Neuron (in vitro differentiated cells): Measurements from ENCODE around the gene SLC17A2.

ENCODE experiments used
- H2AFZ ChIP-seq: one replicate; pipeline ENCODE4 v1.6.1; 2013; ENCODE audit warnings: low read depth, mild to moderate bottlenecking, inconsistent platforms, low read length, moderate library complexity
- H3K27me3 ChIP-seq: one replicate; pipeline ENCODE4 v1.6.1; 2013; ENCODE audit warnings: low read length; ENCODE audit not compliant: insufficient read depth
- H3K36me3 ChIP-seq: one replicate; pipeline ENCODE4 v1.6.1; 2013; ENCODE audit warnings: low read length; ENCODE audit not compliant: insufficient read depth
- H3K4me1 ChIP-seq: one replicate; pipeline ENCODE4 v1.6.1; 2013; ENCODE audit warnings: low read length; ENCODE audit not compliant: insufficient read depth
- H3K4me3 ChIP-seq: 2 replicates; pipeline ENCODE4 v1.5.1; 2013; ENCODE audit warnings: mild to moderate bottlenecking, low read length, moderate library complexity
- H3K9me3 ChIP-seq: one replicate; pipeline ENCODE4 v1.6.1; 2013; ENCODE audit warnings: low read length

SLC17A2 gene

GRCh38 chr6:25880601-25881000 lies 49.9 kb downstream of the SLC17A2 start:
- H3K4me1 ChIP-seq, result no peaks in the 10 kb centered on the region
- H3K27me3 ChIP-seq, result no peaks in the 10 kb centered on the region

GRCh38 chr6:25878721-25879322 lies 51.7 kb downstream of the SLC17A2 start:
- H3K36me3 ChIP-seq, result no peaks in the 10 kb centered on the region
- no peaks in the 10 kb centered on the region for H3K9me3 ChIP-seq

More at GRCh38 chr6:25880601-25881000, 49.9 kb downstream of the SLC17A2 start:
- Histone ChIP-seq H3K4me3 (no peak overlapping the region), H2AFZ (no peak overlapping the region), H3K36me3 (no peaks in the 10 kb centered on the region), H3K9me3 (no peaks in the 10 kb centered on the region)

GRCh38 chr6:25875926-25876602 lies 54.4 kb downstream of the SLC17A2 start:
- H3K4me1 ChIP-seq, result no peaks in the 10 kb centered on the region
- no peaks in the 10 kb centered on the region for H3K9me3 ChIP-seq
- H2AFZ ChIP-seq, result no peak overlapping the region
- H3K27me3 ChIP-seq, result no peaks in the 10 kb centered on the region
- H3K36me3 ChIP-seq, result no peaks in the 10 kb centered on the region
- H3K4me3 ChIP-seq, result no peak overlapping the region

More at GRCh38 chr6:25878721-25879322, 51.7 kb downstream of the SLC17A2 start:
- Histone ChIP-seq H3K4me1 (no peaks in the 10 kb centered on the region), H3K27me3 (no peaks in the 10 kb centered on the region), H2AFZ (no peak overlapping the region), H3K4me3 (no peak overlapping the region)

GRCh38 chr6:25875563-25875905 lies 55.0 kb downstream of the SLC17A2 start:
- H3K4me3 ChIP-seq, result no peak overlapping the region
- no peaks in the 10 kb centered on the region for H3K27me3 ChIP-seq
- H2AFZ ChIP-seq, result no peak overlapping the region
- H3K36me3 ChIP-seq, result no peaks in the 10 kb centered on the region
- no peaks in the 10 kb centered on the region for H3K4me1 ChIP-seq
- no peaks in the 10 kb centered on the region for H3K9me3 ChIP-seq

GRCh38 chr6:25874822-25875562 lies 55.5 kb downstream of the SLC17A2 start:
- no peaks in the 10 kb centered on the region for H3K4me1 ChIP-seq
- no peaks in the 10 kb centered on the region for H3K27me3 ChIP-seq
- no peaks in the 10 kb centered on the region for H3K9me3 ChIP-seq
- H2AFZ ChIP-seq, result no peak overlapping the region
- no peak overlapping the region for H3K4me3 ChIP-seq
- H3K36me3 ChIP-seq, result no peaks in the 10 kb centered on the region

- Histone ChIP-seq H3K4me1 (no peaks in the 10 kb centered on the region), H3K9me3 (no peaks in the 10 kb centered on the region), H3K27me3 (no peaks in the 10 kb centered on the region), H3K36me3 (no peaks in the 10 kb centered on the region), H2AFZ (no peak within 1 kb of the TSS), H3K4me3 (no peak within 1 kb of the TSS)
Observed at GRCh38 chr6:25874118-25874517, 56.4 kb downstream of the SLC17A2 start, which contains the start of gene SLC17A3. TSS of gene SLC17A3 (minus strand) at chr6:25874243. CDS start at chr6:25868387, 5,856 bp downstream.

GRCh38 chr6:25872814-25873213 lies 57.7 kb downstream of the SLC17A2 start:
- H2AFZ ChIP-seq, result no peak overlapping the region
- no peaks in the 10 kb centered on the region for H3K9me3 ChIP-seq
- no peaks in the 10 kb centered on the region for H3K4me1 ChIP-seq
- H3K27me3 ChIP-seq, result no peaks in the 10 kb centered on the region
- no peaks in the 10 kb centered on the region for H3K36me3 ChIP-seq
- H3K4me3 ChIP-seq, result no peak overlapping the region

- no peaks in the 10 kb centered on the region for H3K4me1 ChIP-seq
- no peaks in the 10 kb centered on the region for H3K9me3 ChIP-seq
- H3K27me3 ChIP-seq, result no peaks in the 10 kb centered on the region
- no peaks in the 10 kb centered on the region for H3K36me3 ChIP-seq
- H3K4me3 ChIP-seq, result no peak overlapping the region
- H2AFZ ChIP-seq, result no peak overlapping the region
Observed at GRCh38 chr6:25869840-25870239, 60.7 kb downstream of the SLC17A2 start.

GRCh38 chr6:25868436-25869183 lies 61.9 kb downstream of the SLC17A2 start:
- H3K9me3 ChIP-seq, result no peaks in the 10 kb centered on the region
- no peaks in the 10 kb centered on the region for H3K36me3 ChIP-seq
- H3K4me3 ChIP-seq, result no peak overlapping the region
- no peaks in the 10 kb centered on the region for H3K27me3 ChIP-seq
- no peak overlapping the region for H2AFZ ChIP-seq
- no peaks in the 10 kb centered on the region for H3K4me1 ChIP-seq

GRCh38 chr6:25866011-25866410 lies 64.5 kb downstream of the SLC17A2 start:
- Histone ChIP-seq H3K4me3 (no peak overlapping the region), H3K9me3 (no peaks in the 10 kb centered on the region), H2AFZ (no peak overlapping the region), H3K4me1 (no peaks in the 10 kb centered on the region), H3K27me3 (no peaks in the 10 kb centered on the region), H3K36me3 (no peaks in the 10 kb centered on the region)

GRCh38 chr6:25863360-25863759 lies 67.1 kb downstream of the SLC17A2 start:
- Histone ChIP-seq H3K27me3 (no peaks in the 10 kb centered on the region), H3K4me3 (no peak overlapping the region), H3K9me3 (no peaks in the 10 kb centered on the region), H2AFZ (no peak overlapping the region), H3K4me1 (no peaks in the 10 kb centered on the region), H3K36me3 (no peaks in the 10 kb centered on the region)
